SK-N-MC (cell line): ENCODE data around the gene ACBD5.

Source experiments
- DNase-seq: peaks from one replicate; pipeline ENCODE4 v3.0.0-alpha.2; 2011; ENCODE audit warnings: low read depth, low spot score
- H3K27ac ChIP-seq: fragments of 200-600 bp; sonication (generic); 2 replicates; pipeline ENCODE4 v1.5.1; 2016; ENCODE audit warnings: mixed run types
- H3K36me3 ChIP-seq: fragments of 200-600 bp; sonication (generic); 2 replicates; pipeline ENCODE4 v1.6.1; 2017; ENCODE audit warnings: antibody characterized with exemption, low read length, mixed read lengths; ENCODE audit not compliant: insufficient read depth
- H3K4me3 ChIP-seq: fragments of 200-600 bp; sonication (generic); 2 replicates; pipeline ENCODE4 v1.5.1; 2016
- H3K9ac ChIP-seq: fragments of 200-600 bp; sonication (generic); 2 replicates; pipeline ENCODE4 v1.8.0; 2017; ENCODE audit warnings: mixed run types, mixed read lengths; ENCODE audit not compliant: insufficient read length
- H3K9me3 ChIP-seq: fragments of 200-600 bp; sonication (generic); 2 replicates; pipeline ENCODE4 v1.6.1; 2017; ENCODE audit warnings: low read depth, mild to moderate bottlenecking, antibody characterized with exemption, low read length, moderate library complexity, mixed read lengths
- EZH2 ChIP-seq: fragments of 200-600 bp; sonication (generic); IDR thresholded peaks from one replicate; pipeline ENCODE4 v1.6.1; 2017; ENCODE audit warnings: antibody characterized with exemption
- FOXP2 ChIP-seq: optimal IDR thresholded peaks from 2 replicates; pipeline ENCODE3; 2011; ENCODE audit warnings: mild to moderate bottlenecking, moderate library complexity; ENCODE audit not compliant: insufficient read depth; ENCODE audit errors: extremely low read length, control extremely low read depth
- POLR2AphosphoS5 ChIP-seq: IDR thresholded peaks from 2 replicates; pipeline ENCODE4 v1.6.1; 2012; ENCODE audit warnings: mild to moderate bottlenecking, low read depth, low read length, borderline replicate concordance

The ACBD5 gene

GRCh38 chr10:27253576-27253975, 13.0 kb upstream of the ACBD5 start:
- no peak for DNase-seq
- Histone ChIP-seq H3K36me3 (no peaks in the 10 kb centered on the region), H3K9me3 (no peaks in the 10 kb centered on the region), H3K27ac (no peak overlapping the region), H3K9ac (no peak overlapping the region), H3K4me3 (no peak overlapping the region)
- TF ChIP-seq EZH2 (no peak), FOXP2 (no peak), POLR2AphosphoS5 (no peak)

DNA sequence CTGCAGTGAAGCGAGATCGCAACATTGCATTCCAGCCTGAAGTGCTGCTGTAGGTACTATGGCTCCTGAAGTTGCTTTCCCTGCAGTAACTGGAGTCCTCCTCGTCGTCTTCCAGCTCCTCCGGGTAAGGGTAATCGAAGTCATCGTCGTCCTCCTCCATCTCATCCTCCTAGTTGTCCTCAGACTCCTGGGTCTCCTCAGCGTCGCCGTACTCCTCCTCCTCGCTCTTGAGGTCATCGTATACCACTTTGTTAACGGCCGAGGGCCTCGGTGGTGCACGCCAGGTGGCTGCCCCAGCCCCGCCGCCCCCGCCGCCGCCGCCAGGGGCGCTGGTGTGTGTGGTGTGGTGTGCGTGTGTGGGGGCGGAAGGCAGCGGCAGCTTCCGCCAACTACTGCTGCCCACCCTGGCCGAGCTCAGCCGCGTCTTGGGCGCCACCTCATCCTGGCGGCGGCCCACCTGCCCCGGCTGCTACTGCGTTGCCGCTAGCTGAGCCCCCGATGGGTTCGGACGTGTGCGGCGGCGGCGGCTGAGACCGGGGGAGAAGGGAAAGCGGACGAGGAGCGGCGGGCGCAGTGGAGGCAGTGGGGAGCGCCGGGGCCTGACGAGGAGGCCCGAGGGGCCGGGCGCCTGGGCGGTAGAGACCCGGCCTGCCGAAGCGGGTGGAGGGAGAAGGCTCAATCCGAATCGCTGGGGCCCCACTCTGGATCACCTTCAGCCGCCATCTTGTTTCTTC, 11.8 kb upstream of the ACBD5 start:
- Histone ChIP-seq H3K36me3 (no peaks in the 10 kb centered on the region), H3K9me3 (no peaks in the 10 kb centered on the region), H3K27ac (no peak overlapping the region), H3K4me3 (no peak overlapping the region), H3K9ac (no peak overlapping the region)
- DNase-seq, result no peak
- no peak for TF ChIP-seq POLR2AphosphoS5
- TF ChIP-seq FOXP2, result no peak
- no peak for TF ChIP-seq EZH2

DNA sequence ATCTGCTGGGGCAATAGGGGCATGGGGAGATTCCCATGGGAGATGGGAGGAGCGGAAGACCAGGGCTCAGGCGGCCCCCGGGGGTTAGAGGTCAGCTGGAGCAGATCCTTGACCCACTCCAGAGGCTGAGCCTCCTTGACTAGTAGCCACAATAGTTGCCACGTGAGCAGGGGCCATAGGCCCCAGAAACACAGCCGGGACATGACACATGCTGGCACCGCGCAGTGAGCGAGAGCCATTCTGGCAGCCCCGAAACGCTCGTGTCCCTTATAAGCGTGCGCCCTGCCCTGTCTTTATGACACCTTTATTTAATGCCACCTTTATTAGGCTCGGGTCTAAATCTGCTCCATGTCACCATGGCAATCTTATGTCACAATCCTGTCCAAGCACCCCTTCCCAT, 11.0 kb upstream of the ACBD5 start:
- Histone ChIP-seq H3K9ac (no peak overlapping the region), H3K27ac (no peak overlapping the region), H3K36me3 (no peaks in the 10 kb centered on the region), H3K4me3 (no peak overlapping the region), H3K9me3 (no peaks in the 10 kb centered on the region)
- TF ChIP-seq FOXP2, result no peak
- no peak for TF ChIP-seq EZH2
- no peak for TF ChIP-seq POLR2AphosphoS5
- no peak for DNase-seq

DNA sequence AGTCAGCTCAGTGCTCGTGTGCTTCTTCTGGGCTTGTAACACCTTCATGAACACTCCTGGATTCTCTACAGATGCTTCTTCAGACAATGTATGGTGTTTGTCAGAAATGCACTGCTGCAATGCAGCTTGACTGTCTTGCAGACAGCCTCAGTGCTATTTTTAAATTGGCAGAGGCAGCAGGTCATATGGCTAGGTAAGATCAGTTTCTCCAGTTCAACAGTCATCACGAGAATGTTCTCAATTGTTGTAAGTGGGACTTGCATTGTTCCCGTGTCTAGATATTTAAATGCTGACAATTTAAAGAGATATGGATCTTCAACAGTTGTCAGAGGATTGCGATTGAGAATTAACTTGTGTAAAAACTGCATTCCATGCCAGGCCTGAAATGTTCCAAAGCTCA, 7.6 kb upstream of the ACBD5 start:
- TF ChIP-seq FOXP2 (no peak), EZH2 (no peak), POLR2AphosphoS5 (no peak)
- Histone ChIP-seq H3K9me3 (no peaks in the 10 kb centered on the region), H3K36me3 (no peaks in the 10 kb centered on the region)

DNA sequence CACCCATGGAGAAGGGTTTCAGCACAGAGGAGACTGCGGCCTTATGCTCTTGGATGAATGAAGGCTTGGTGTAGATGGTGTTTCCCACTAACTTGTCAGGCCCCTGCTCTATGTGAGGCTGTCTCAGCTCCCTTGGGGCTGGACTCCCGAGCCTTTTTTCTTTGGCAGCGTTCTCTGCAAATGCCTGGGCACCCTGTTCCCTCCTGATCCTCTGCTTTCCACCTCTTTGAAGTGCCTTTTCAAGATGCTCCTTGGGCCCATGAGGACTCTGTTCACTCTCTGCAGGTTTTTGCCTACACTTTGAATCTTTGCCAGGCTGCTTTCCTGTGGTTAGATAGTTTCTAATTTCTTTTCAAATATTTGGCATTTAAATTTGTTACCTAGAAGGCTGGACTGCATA, 6.8 kb upstream of the ACBD5 start:
- Histone ChIP-seq H3K36me3 (no peaks in the 10 kb centered on the region), H3K9me3 (no peaks in the 10 kb centered on the region), H3K9ac (no peak overlapping the region)

More for the DNA sequence above, 7.6 kb upstream of the ACBD5 start:
- Histone ChIP-seq H3K27ac (no peak overlapping the region), H3K9ac (no peak overlapping the region), H3K4me3 (no peak overlapping the region)
- DNase-seq, result no peak

GRCh38 chr10:27247006-27247405, 6.4 kb upstream of the ACBD5 start:
- Histone ChIP-seq H3K36me3 (no peaks in the 10 kb centered on the region), H3K9ac (no peak overlapping the region), H3K9me3 (no peaks in the 10 kb centered on the region), H3K4me3 (no peak overlapping the region), H3K27ac (0 out of 2 replicates have a peak overlapping the region, but pooled peaks have one; percentile 19)
- no peak for DNase-seq
- TF ChIP-seq POLR2AphosphoS5 (no peak), FOXP2 (no peak), EZH2 (no peak)

More for the DNA sequence above, 6.8 kb upstream of the ACBD5 start:
- no peak overlapping the region for H3K27ac ChIP-seq
- no peak overlapping the region for H3K4me3 ChIP-seq
- DNase-seq, result no peak
- TF ChIP-seq POLR2AphosphoS5, result no peak
- no peak for TF ChIP-seq EZH2
- TF ChIP-seq FOXP2, result no peak

DNA sequence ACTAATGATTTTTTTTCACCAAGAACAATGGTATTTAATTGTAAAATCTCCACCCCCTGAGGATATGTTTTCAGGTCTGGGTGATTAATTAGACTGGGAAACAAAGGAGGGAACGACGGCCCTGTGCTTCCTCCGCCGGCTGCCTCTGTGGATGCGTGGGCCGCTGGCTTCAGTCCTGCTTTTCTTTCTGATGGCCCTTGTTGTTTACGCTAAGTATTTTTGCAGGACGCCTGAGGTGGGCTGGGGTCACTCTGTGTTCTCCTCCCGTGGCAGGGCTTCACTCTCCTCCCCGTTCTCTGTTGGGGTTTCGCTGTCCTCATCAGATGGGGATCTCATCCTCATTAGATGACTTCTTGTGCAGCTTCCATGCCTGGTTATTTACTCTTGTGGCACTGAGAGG, 5.2 kb upstream of the ACBD5 start:
- H3K36me3 ChIP-seq, result no peaks in the 10 kb centered on the region
- TF ChIP-seq EZH2 (no peak), POLR2AphosphoS5 (no peak), FOXP2 (no peak)
- no peak overlapping the region for H3K9ac ChIP-seq
- no peak overlapping the region for H3K4me3 ChIP-seq
- no peaks in the 10 kb centered on the region for H3K9me3 ChIP-seq
- no peak overlapping the region for H3K27ac ChIP-seq
- DNase-seq, result no peak

DNA sequence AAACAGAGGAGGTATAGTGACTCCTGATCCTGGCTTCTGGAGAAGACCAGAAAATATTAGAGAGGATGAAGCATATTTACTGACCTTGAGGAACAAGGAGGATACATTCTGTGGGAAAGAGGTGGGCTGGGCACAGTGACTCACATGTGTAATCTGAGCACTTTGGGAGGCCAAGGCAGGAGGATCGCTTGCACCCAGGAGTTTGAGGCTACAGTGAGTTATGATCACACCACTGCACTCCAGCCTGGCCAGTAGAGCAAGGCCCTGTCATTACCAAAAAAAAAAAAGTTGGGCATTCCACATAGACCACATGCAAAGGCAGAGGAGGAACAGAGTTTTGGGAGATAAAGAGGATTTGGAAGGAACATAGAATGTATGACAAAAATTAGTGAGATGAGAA, 4.4 kb upstream of the ACBD5 start:
- no peaks in the 10 kb centered on the region for H3K36me3 ChIP-seq
- H3K27ac ChIP-seq, result no peak overlapping the region
- TF ChIP-seq FOXP2 (no peak), EZH2 (no peak), POLR2AphosphoS5 (no peak)
- no peak for DNase-seq
- no peaks in the 10 kb centered on the region for H3K9me3 ChIP-seq
- no peak overlapping the region for H3K9ac ChIP-seq
- H3K4me3 ChIP-seq, result no peak overlapping the region

DNA sequence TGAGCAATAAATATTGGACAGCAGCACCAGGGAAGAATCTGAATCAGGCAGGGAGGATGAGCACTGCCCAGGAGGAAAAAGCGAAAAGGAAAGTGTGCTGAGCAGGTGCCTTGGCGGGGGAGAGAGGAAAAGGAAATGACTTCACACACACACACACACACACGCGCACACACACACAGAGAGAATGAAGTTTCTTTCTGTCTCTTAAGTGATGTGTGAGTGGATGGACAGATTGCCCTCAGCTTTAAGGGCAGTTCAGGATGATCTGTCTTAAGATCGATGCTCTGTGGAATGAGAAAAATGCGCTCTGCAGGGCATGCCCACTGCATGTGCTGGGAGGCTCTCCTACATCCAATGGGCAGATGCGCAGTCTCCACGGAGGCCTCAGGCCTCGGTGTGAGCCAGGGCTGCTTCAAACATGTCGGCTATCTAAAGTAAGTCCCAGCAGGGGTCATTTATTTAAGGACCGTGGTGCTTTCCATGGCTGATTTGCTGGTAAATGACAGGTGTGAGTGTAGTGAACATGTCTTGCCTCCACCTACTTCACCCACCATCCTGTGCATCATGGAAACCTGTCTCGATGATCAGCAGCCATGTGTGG, 2.5 kb upstream of the ACBD5 start:
- Histone ChIP-seq H3K9me3 (no peaks in the 10 kb centered on the region), H3K36me3 (no peaks in the 10 kb centered on the region), H3K4me3 (peak overlapping the region; percentile 79), H3K27ac (peak overlapping the region; percentile 98), H3K9ac (peak overlapping the region; percentile 96)
- peak; percentile 80; the same call in 1 of the 2 replicates for TF ChIP-seq POLR2AphosphoS5
- TF ChIP-seq FOXP2, result no peak
- no peak for DNase-seq
